HEK293 (cell line): ENCODE data around the gene ODF2.

ENCODE experiments used
- AEBP2 ChIP-seq: fragments of 450-650 bp; formaldehyde crosslinking; IDR thresholded peaks from 2 replicates; pipeline ENCODE4 v1.5.1; 2016; ENCODE audit warnings: missing biosample characterization, missing genetic modification characterization, borderline replicate concordance
- BCL11B ChIP-seq: fragments of 450-650 bp; formaldehyde crosslinking; IDR thresholded peaks from 2 replicates; pipeline ENCODE4 v1.5.1; 2016; ENCODE audit warnings: low read depth, missing biosample characterization, missing genetic modification characterization
- CTCF ChIP-seq: fragments of 450-650 bp; formaldehyde crosslinking; IDR thresholded peaks from 2 replicates; pipeline ENCODE4 v1.5.1; 2016; ENCODE audit warnings: missing biosample characterization, missing genetic modification characterization
- HIC1 ChIP-seq: fragments of 450-650 bp; formaldehyde crosslinking; IDR thresholded peaks from 2 replicates; pipeline ENCODE4 v1.5.1; 2016; ENCODE audit warnings: missing biosample characterization, missing genetic modification characterization
- KLF7 ChIP-seq: fragments of 450-650 bp; formaldehyde crosslinking; IDR thresholded peaks from 2 replicates; pipeline ENCODE4 v1.5.1; 2016; ENCODE audit warnings: missing biosample characterization, missing genetic modification characterization, borderline replicate concordance
- REST ChIP-seq: fragments of 450-650 bp; formaldehyde crosslinking; IDR thresholded peaks from 2 replicates; pipeline ENCODE4 v1.5.1; 2016; ENCODE audit warnings: missing biosample characterization, missing genetic modification characterization
- SP7 ChIP-seq: fragments of 450-650 bp; formaldehyde crosslinking; IDR thresholded peaks from 2 replicates; pipeline ENCODE4 v1.5.1; 2016; ENCODE audit warnings: missing biosample characterization, missing genetic modification characterization
- ZBTB1 ChIP-seq: fragments of 450-650 bp; formaldehyde crosslinking; IDR thresholded peaks from 2 replicates; pipeline ENCODE4 v1.5.1; 2016; ENCODE audit warnings: missing biosample characterization, missing genetic modification characterization
- ZBTB6 ChIP-seq: fragments of 450-650 bp; formaldehyde crosslinking; IDR thresholded peaks from 2 replicates; pipeline ENCODE4 v1.5.1; 2017; ENCODE audit warnings: missing biosample characterization, missing genetic modification characterization
- ZFP41 ChIP-seq: fragments of 450-650 bp; formaldehyde crosslinking; IDR thresholded peaks from 2 replicates; pipeline ENCODE4 v1.5.1; 2016; ENCODE audit warnings: missing biosample characterization, missing genetic modification characterization, borderline replicate concordance
- ZNF214 ChIP-seq: fragments of 450-650 bp; formaldehyde crosslinking; IDR thresholded peaks from 2 replicates; pipeline ENCODE4 v1.5.1; 2017; ENCODE audit warnings: missing biosample characterization, mild to moderate bottlenecking, missing genetic modification characterization, borderline replicate concordance
- ZNF239 ChIP-seq: fragments of 450-650 bp; formaldehyde crosslinking; IDR thresholded peaks from 2 replicates; pipeline ENCODE4 v1.5.1; 2016; ENCODE audit warnings: missing biosample characterization, missing genetic modification characterization
- ZNF311 ChIP-seq: fragments of 450-650 bp; formaldehyde crosslinking; IDR thresholded peaks from 2 replicates; pipeline ENCODE4 v1.5.1; 2017; ENCODE audit warnings: missing biosample characterization, missing genetic modification characterization, borderline replicate concordance
- ZNF350 ChIP-seq: fragments of 450-650 bp; formaldehyde crosslinking; IDR thresholded peaks from 2 replicates; pipeline ENCODE4 v1.5.0; 2017; ENCODE audit warnings: missing biosample characterization, mild to moderate bottlenecking, missing genetic modification characterization
- ZNF513 ChIP-seq: fragments of 450-650 bp; IDR thresholded peaks from 2 replicates; pipeline ENCODE4 v1.5.1; 2018; ENCODE audit warnings: missing biosample characterization, missing genetic modification characterization
- ZNF514 ChIP-seq: fragments of 450-650 bp; formaldehyde crosslinking; IDR thresholded peaks from 2 replicates; pipeline ENCODE4 v1.5.1; 2016; ENCODE audit warnings: missing biosample characterization, missing genetic modification characterization
- ZNF521 ChIP-seq: fragments of 450-650 bp; formaldehyde crosslinking; IDR thresholded peaks from 2 replicates; pipeline ENCODE4 v1.5.1; 2017; ENCODE audit warnings: missing biosample characterization, mild to moderate bottlenecking, missing genetic modification characterization
- ZNF530 ChIP-seq: fragments of 450-650 bp; formaldehyde crosslinking; IDR thresholded peaks from 2 replicates; pipeline ENCODE4 v1.5.1; 2016; ENCODE audit warnings: low read depth, missing biosample characterization, missing genetic modification characterization
- ZNF571 ChIP-seq: fragments of 450-650 bp; formaldehyde crosslinking; IDR thresholded peaks from 2 replicates; pipeline ENCODE4 v1.5.0; 2017; ENCODE audit warnings: missing biosample characterization, missing genetic modification characterization
- ZNF580 ChIP-seq: fragments of 450-650 bp; formaldehyde crosslinking; IDR thresholded peaks from 2 replicates; pipeline ENCODE4 v1.5.1; 2016; ENCODE audit warnings: missing biosample characterization, missing genetic modification characterization
- ZNF600 ChIP-seq: fragments of 450-650 bp; formaldehyde crosslinking; IDR thresholded peaks from 2 replicates; pipeline ENCODE4 v1.5.1; 2016; ENCODE audit warnings: missing biosample characterization, missing genetic modification characterization
- ZNF621 ChIP-seq: fragments of 450-650 bp; formaldehyde crosslinking; IDR thresholded peaks from 2 replicates; pipeline ENCODE4 v1.5.1; 2017; ENCODE audit warnings: missing biosample characterization, missing genetic modification characterization
- ZNF658 ChIP-seq: fragments of 450-650 bp; formaldehyde crosslinking; IDR thresholded peaks from 2 replicates; pipeline ENCODE4; 2016; ENCODE audit warnings: missing biosample characterization, missing genetic modification characterization
- ZNF701 ChIP-seq: fragments of 450-650 bp; formaldehyde crosslinking; IDR thresholded peaks from 2 replicates; pipeline ENCODE4 v1.5.1; 2016; ENCODE audit warnings: missing biosample characterization, missing genetic modification characterization
- ZNF707 ChIP-seq: fragments of 450-650 bp; formaldehyde crosslinking; IDR thresholded peaks from 2 replicates; pipeline ENCODE4 v1.5.1; 2016; ENCODE audit warnings: missing biosample characterization, missing genetic modification characterization
- ZNF837 ChIP-seq: fragments of 450-650 bp; formaldehyde crosslinking; IDR thresholded peaks from 2 replicates; pipeline ENCODE4 v1.5.1; 2016; ENCODE audit warnings: missing biosample characterization, missing genetic modification characterization
- ZSCAN30 ChIP-seq: fragments of 450-650 bp; IDR thresholded peaks from 2 replicates; pipeline ENCODE4 v1.5.1; 2018; ENCODE audit warnings: missing biosample characterization, mild to moderate bottlenecking, missing genetic modification characterization, moderate library complexity
- ZXDB ChIP-seq: fragments of 450-650 bp; formaldehyde crosslinking; IDR thresholded peaks from 2 replicates; pipeline ENCODE4 v1.5.1; 2016; ENCODE audit warnings: missing biosample characterization, missing genetic modification characterization

The ODF2 gene

GRCh38 chr9:128419061-128419925, 36.5 kb upstream of the ODF2 start (continued):
- no peak for TF ChIP-seq KLF7 (tag by site-specific recombination)
- no peak for TF ChIP-seq ZNF658 (tag by site-specific recombination)
- TF ChIP-seq ZBTB6 = no peak
- TF ChIP-seq ZNF707 (tag by site-specific recombination) = no peak
- no peak for TF ChIP-seq ZNF621 (tag by site-specific recombination)
- TF ChIP-seq REST (tag by site-specific recombination) = no peak
- TF ChIP-seq ZNF701 = no peak
- no peak for TF ChIP-seq ZNF580 (tag by site-specific recombination)
- no peak for TF ChIP-seq CTCF (tag by site-specific recombination)
- TF ChIP-seq HIC1 (tag by site-specific recombination) = no peak
- TF ChIP-seq ZBTB1 (tag by site-specific recombination) = no peak
- TF ChIP-seq ZNF214 (tag by site-specific recombination) = no peak
- TF ChIP-seq ZNF350 (tag by site-specific recombination) = no peak
- TF ChIP-seq ZSCAN30 = peak; percentile 94
- TF ChIP-seq SP7 (tag by site-specific recombination) = no peak
- TF ChIP-seq ZNF239 (tag by site-specific recombination) = no peak
- TF ChIP-seq ZXDB (tag by site-specific recombination) = peak; percentile 100
- 0 out of 2 replicates have a peak, but pooled peaks have one; percentile 11 for TF ChIP-seq ZNF600 (tag by site-specific recombination)
- no peak for TF ChIP-seq ZNF530 (tag by site-specific recombination)
- no peak for TF ChIP-seq AEBP2
- TF ChIP-seq BCL11B = no peak
- TF ChIP-seq ZNF311 (tag by site-specific recombination) = no peak
- TF ChIP-seq ZNF521 (tag by site-specific recombination) = no peak
- TF ChIP-seq ZNF571 (tag by site-specific recombination) = no peak
- no peak for TF ChIP-seq ZNF513
- TF ChIP-seq ZNF837 = no peak
- no peak for TF ChIP-seq ZFP41 (tag by site-specific recombination)
- no peak for TF ChIP-seq ZNF514 (tag by site-specific recombination)
